RCC 7860 (cell line): ENCODE measurements around the gene VAPB.

Source experiments
- DNase-seq: peaks from one replicate; pipeline ENCODE4 v3.0.0-alpha.2; 2015; ENCODE audit warnings: low spot score
- FAIRE-seq: peaks from 2 replicates; lab custom pipeline; 2012; peaks lifted over from hg19 to GRCh38; lab: Jason Lieb, UNC

VAPB gene

DNA sequence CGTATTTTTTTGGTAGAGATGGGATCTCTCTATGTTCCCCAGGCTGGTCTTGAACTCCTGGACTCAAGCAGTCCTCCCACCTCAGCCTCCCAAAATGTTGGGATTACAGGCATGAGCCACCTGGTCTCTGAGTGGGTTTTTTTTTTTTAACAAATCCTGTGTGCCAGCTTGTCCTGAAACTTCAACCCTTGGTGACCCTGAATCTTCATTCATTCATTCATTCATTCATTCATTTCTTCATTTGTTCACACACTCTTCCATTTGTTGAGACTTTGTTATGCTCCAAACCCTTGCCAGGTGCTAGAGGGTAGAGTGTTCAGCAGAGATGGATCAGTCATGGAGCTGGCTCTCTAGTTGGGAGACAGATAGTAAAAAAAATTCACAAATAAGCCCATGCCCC, 12.0 kb upstream of the VAPB start:
- FAIRE-seq (no peak), DNase-seq (no peak)

DNA sequence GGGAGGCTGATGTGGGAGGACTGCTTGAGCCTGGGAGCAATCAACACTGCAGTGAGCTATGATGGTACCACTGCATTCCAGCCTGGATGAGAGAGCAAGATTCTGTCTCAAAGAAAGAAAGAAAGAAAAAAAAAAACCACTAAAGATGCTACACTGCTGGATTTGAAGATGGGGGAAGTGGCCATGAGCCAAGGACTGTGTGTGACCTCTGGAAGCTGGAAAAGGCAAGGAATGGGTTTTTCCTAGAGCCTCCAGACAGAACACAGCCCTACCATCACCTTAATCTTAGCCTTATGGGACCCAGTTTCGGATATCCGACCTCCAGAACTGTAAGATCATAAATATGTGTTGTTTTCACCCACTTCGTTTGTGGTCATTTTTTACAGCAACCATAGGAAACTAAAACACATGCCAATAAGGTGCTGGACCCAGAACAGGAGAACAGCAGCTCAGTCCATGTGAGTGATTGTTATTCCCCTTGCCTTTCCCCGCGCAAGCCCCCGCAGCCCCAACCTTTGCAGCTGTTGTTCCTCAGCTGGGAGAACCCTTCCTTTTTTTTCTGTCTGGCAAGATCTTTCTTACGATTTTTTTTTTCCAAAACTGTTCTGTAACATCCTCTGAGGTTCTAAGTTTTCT, 11.1 kb upstream of the VAPB start:
- FAIRE-seq (no peak), DNase-seq (no peak)

DNA sequence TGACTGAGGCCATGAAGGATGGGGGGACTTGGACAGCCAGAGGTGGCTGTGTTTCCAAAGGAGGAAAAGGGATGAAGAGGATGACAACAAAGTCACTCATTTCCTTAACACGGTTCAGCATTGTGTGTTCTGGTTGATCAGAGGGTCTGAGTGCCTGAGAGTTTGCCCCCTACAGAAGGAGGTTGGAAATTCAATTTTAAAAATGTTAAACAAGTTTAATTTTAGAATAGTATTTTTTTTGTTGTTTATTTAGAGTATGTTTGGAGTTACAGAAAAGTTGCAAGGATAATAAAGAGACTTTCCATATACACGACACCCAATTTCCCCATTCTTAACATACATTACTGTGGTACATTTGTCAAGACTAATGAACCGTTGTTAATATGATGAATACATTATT, 10.3 kb upstream of the VAPB start:
- FAIRE-seq, result no peak

GRCh38 chr20:58381627-58382026, 7.4 kb upstream of the VAPB start:
- FAIRE-seq, result no peak
- DNase-seq, result no peak

More for the DNA sequence above, 10.3 kb upstream of the VAPB start:
- DNase-seq, result no peak

- DNase-seq, result no peak
- FAIRE-seq, result no peak
Measured at GRCh38 chr20:58382096-58382495, 6.9 kb upstream of the VAPB start.

- FAIRE-seq (no peak), DNase-seq (no peak)
Measured at GRCh38 chr20:58384821-58385220, 4.2 kb upstream of the VAPB start.

- FAIRE-seq (no peak), DNase-seq (no peak)
Measured at GRCh38 chr20:58388028-58388601, 914 bp upstream of the VAPB start.

DNA sequence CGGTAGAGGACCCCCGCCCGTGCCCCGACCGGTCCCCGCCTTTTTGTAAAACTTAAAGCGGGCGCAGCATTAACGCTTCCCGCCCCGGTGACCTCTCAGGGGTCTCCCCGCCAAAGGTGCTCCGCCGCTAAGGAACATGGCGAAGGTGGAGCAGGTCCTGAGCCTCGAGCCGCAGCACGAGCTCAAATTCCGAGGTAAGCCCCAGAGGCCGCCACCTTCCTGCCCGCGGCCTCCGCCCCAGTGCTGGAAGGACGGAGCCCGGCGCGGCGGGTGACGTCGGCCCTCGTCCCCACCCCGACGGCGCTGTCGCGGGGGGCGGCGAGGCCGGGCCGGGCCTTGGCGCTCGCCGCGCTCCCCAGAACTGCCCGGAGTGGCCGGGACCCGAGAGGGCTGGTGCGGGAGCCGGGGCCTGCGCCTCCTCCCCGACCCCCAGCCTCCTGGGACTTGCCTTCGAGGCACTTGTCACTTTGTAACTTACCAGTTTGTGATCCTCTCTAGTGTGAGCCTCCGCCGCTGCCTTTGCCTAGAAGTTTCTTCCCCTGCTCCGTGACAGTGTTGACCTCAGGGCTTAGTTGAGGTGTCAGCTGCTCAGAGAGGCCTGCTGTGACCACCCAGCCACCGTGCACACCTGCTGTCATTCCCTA, 417 bp downstream of the VAPB start:
- no peak for DNase-seq
- no peak for FAIRE-seq

DNA sequence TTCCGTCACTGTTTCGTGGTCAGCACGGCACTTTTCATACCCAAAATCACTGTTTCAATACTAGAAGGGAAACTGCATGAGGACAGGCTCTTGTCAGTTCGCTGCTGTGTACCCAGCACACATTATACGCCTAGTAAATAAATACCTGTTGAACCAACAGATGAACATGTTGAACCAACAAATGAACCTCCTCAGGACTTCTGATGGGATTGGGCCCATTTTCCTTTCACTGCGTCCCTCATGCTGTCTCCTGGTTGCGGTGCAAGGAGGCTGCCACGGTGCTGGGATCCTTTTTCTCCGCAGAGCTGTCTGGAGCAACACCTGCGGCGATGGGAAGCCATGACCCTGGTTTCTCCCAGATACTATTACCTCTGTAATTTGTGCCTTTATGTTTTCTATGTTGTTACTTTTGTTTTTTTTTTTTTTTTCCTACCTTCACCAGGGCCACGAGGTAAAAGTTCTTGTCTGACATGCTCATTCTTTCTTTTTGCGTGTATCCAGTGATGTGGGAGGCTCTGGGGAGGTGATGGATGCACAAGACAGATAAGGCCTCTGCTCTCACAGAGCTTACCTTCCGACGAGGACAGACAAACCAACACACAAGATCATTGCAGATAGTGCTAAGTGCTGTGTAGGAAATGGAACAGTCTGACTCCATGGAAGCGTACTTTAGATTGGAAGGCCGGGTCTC, 1.1 kb downstream of the VAPB start:
- DNase-seq (no peak), FAIRE-seq (no peak)

DNA sequence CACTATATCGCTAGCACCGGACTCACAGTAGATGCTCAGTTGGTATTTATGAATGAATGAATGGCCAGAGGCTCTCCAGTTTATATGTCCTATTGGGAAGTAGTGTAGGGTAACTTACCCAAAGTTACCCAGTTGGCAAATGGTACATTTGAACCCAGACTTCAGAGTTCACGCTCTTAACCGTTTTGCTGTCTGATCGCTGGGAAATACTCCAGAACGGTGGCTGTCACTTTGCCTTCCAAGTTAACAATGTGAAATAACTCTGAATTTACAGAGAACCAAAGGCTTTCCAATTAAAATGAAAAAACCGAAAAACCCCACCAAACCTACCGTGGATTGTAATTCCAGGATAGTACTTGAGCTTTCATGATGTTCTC, 1.6 kb downstream of the VAPB start:
- DNase-seq, result no peak

GRCh38 chr20:58392286-58392685, 3.3 kb downstream of the VAPB start:
- DNase-seq, result no peak
- no peak for FAIRE-seq

More for the DNA sequence above, 1.6 kb downstream of the VAPB start:
- FAIRE-seq, result no peak

DNA sequence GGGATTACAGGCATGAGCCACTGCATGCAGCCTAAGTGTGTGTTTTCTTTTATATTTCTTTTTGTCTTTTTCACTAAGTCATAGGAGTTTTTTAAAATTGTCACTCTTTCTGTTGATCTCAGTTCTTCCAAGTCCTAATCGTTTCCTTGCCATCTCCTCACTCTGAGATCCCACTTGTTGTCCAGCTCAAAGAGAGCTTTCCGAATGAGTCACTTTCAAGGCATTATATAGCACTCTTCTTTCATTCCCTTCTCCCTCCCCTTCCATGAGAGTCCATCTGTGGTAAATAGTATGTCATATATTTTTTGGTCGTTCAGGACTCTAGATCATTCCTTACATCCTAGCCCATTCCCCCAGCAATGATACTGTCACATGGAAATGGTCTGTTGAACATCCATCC, 4.3 kb downstream of the VAPB start:
- no peak for FAIRE-seq
- DNase-seq, result no peak

- FAIRE-seq, result no peak
Measured at GRCh38 chr20:58394801-58395200, 5.8 kb downstream of the VAPB start.

GRCh38 chr20:58395604-58396003, 6.6 kb downstream of the VAPB start:
- no peak for DNase-seq
- no peak for FAIRE-seq

More at GRCh38 chr20:58394801-58395200, 5.8 kb downstream of the VAPB start:
- DNase-seq, result no peak

DNA sequence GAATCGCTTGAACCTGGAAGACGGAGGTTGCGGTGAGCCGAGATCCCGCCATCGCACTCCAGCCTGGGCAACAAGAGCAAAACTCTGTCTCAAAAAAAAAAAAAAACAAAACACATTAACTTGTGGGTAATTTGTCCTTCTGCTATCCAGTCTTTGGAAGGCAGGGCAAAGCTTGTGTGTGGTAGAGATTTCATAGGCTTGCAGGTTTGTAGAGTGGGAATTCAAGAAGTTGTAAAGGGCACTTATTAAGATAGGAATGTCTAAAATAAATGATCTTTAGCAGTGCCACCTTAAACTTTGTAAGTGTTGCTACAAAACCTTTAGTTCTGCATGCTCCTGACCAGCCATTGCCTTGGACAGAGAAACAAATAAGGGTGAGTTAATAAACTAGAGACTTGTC, 8.4 kb downstream of the VAPB start:
- FAIRE-seq (no peak), DNase-seq (no peak)

DNA sequence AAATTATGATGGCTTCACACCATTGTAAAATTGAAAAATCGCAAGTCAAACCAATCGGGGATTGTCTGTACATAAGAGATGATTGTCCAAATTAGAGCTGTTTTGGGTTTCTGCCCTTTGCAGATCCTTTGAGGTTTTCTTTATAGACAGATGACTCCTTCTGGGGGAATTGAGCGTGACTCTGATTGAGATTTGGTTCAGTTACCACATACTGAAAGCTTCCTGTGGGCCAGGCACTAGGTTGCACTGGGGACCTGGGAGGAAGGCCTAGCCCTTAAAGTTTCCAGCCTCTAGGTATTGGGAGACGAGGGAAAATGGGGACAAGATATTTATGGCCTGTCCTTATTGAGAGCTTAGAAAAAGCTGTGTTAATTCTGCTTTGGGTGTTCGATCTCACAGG, 9.2 kb downstream of the VAPB start:
- no peak for FAIRE-seq
- no peak for DNase-seq

- FAIRE-seq (no peak), DNase-seq (no peak)
Measured at GRCh38 chr20:58399926-58400325, 10.9 kb downstream of the VAPB start.

- FAIRE-seq, result no peak
- DNase-seq, result no peak
Measured at GRCh38 chr20:58401162-58401561, 12.1 kb downstream of the VAPB start.

DNA sequence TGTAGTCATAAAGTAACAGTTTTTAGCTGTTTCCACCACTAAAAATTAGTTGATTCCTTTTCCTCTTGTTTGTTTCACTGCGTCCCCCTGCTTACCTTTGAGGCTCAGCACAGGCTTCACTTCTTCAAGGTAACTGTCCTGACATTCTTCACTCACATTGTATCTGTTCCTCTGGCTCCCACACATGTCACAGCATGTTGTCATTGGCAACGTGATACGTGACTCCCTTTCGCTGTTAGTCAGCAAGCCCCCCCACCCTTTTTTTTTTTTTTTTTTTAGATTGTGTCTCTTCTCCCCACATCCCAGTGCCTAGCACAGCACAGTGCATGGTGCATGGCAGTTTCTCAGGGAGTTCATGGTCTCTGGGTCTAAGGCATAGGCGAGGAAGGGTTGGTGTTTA, 13.3 kb downstream of the VAPB start:
- DNase-seq, result no peak
- no peak for FAIRE-seq

- no peak for FAIRE-seq
- no peak for DNase-seq
Measured at GRCh38 chr20:58402827-58403226, 13.8 kb downstream of the VAPB start.

- FAIRE-seq (no peak), DNase-seq (no peak)
Measured at GRCh38 chr20:58403272-58403671, 14.2 kb downstream of the VAPB start.
